ENCODE data around the gene SS18. TPM values are rescaled to one million over a fixed set of nuclear protein-coding genes. Genes with fewer than 3 reads are reported as not detected.

SS18 gene
- total and polyA plus RNA-seq, 2 of the 13 experiments (the other 11 are each of a cell fraction or from before 2014, with no cell fraction given) = 49.2 to 82.7 TPM

DNA sequence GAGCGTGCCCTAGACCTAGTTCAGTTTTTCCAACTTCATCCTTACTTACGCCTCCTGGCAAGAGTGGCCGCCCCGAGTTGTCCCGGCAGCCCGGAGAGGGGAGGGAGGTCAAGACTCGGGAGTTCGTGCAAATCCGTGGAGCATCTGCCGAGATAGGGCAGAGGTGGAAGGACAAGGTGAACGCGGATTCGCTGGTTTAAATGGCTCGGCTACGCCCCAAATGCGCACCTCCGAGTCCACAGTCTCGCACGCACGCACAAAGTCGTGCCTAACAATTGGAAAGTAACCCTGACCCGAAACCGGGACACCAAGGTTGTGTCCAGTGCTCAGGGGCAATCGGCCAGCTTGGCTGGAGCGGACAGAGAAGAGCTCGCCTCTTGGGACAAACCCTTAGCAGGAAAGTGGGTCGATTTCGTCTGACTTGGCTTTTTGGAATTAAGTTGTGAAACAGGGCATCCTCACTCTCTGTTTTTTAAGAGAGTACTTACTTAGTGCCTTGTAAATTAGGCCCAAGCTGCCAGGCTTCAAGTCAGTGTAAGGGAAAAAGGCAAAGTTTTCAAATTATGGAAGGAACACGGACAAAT lies 726 bp upstream of the SS18 start (continued):
- peak; percentile 54; the same call in 1 of the 2 replicates for TF ChIP-seq RFXAP (CRISPR knock-in tag; IDR thresholded peaks at IDR 0.05; ENCODE audit: borderline replicate concordance)
- TF ChIP-seq CENPX (CRISPR knock-in tag; IDR thresholded peaks at IDR 0.05) = no peak
- TF ChIP-seq ZNF782 (CRISPR knock-in tag; IDR thresholded peaks at IDR 0.05; ENCODE audit: borderline replicate concordance) = no peak
- TF ChIP-seq RBM39 (IDR thresholded peaks at IDR 0.05; ENCODE audit: low read depth, low read length, poor library complexity, severe bottlenecking) = no peak
- no peak for TF ChIP-seq HNRNPUL1 (IDR thresholded peaks at IDR 0.05; ENCODE audit: low read depth, low read length)
- TF ChIP-seq, protein P1, sequence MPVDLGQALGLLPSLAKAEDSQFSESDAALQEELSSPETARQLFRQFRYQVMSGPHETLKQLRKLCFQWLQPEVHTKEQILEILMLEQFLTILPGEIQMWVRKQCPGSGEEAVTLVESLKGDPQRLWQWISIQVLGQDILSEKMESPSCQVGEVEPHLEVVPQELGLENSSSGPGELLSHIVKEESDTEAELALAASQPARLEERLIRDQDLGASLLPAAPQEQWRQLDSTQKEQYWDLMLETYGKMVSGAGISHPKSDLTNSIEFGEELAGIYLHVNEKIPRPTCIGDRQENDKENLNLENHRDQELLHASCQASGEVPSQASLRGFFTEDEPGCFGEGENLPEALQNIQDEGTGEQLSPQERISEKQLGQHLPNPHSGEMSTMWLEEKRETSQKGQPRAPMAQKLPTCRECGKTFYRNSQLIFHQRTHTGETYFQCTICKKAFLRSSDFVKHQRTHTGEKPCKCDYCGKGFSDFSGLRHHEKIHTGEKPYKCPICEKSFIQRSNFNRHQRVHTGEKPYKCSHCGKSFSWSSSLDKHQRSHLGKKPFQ (CRISPR knock-in tag; IDR thresholded peaks at IDR 0.05; ENCODE audit: insufficient replicate concordance) = no peak
- TF ChIP-seq, protein P2, sequence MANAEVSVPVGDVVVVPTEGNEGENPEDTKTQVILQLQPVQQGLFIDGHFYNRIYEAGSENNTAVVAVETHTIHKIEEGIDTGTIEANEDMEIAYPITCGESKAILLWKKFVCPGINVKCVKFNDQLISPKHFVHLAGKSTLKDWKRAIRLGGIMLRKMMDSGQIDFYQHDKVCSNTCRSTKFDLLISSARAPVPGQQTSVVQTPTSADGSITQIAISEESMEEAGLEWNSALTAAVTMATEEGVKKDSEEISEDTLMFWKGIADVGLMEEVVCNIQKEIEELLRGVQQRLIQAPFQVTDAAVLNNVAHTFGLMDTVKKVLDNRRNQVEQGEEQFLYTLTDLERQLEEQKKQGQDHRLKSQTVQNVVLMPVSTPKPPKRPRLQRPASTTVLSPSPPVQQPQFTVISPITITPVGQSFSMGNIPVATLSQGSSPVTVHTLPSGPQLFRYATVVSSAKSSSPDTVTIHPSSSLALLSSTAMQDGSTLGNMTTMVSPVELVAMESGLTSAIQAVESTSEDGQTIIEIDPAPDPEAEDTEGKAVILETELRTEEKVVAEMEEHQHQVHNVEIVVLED (CRISPR knock-in tag; IDR thresholded peaks at IDR 0.05; ENCODE audit: borderline replicate concordance) = 0 out of 2 replicates have a peak, but pooled peaks have one; percentile 37
- TF ChIP-seq, protein P3, sequence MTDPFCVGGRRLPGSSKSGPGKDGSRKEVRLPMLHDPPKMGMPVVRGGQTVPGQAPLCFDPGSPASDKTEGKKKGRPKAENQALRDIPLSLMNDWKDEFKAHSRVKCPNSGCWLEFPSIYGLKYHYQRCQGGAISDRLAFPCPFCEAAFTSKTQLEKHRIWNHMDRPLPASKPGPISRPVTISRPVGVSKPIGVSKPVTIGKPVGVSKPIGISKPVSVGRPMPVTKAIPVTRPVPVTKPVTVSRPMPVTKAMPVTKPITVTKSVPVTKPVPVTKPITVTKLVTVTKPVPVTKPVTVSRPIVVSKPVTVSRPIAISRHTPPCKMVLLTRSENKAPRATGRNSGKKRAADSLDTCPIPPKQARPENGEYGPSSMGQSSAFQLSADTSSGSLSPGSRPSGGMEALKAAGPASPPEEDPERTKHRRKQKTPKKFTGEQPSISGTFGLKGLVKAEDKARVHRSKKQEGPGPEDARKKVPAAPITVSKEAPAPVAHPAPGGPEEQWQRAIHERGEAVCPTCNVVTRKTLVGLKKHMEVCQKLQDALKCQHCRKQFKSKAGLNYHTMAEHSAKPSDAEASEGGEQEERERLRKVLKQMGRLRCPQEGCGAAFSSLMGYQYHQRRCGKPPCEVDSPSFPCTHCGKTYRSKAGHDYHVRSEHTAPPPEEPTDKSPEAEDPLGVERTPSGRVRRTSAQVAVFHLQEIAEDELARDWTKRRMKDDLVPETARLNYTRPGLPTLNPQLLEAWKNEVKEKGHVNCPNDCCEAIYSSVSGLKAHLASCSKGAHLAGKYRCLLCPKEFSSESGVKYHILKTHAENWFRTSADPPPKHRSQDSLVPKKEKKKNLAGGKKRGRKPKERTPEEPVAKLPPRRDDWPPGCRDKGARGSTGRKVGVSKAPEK (CRISPR knock-in tag; IDR thresholded peaks at IDR 0.05; ENCODE audit: borderline replicate concordance) = no peak
- TF ChIP-seq NR3C1 (CRISPR knock-in tag; IDR thresholded peaks at IDR 0.05) = no peak
- no peak for TF ChIP-seq ZNF143 (CRISPR knock-in tag; IDR thresholded peaks at IDR 0.05)
- no peak for TF ChIP-seq BCL6 (CRISPR knock-in tag; IDR thresholded peaks at IDR 0.05)
- no peak for TF ChIP-seq ZNF605 (CRISPR knock-in tag; IDR thresholded peaks at IDR 0.05)
- TF ChIP-seq, protein P4, sequence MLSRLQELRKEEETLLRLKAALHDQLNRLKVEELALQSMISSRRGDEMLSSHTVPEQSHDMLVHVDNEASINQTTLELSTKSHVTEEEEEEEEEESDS (CRISPR knock-in tag; IDR thresholded peaks at IDR 0.05; ENCODE audit: borderline replicate concordance) = no peak
- TF ChIP-seq, protein P5, sequence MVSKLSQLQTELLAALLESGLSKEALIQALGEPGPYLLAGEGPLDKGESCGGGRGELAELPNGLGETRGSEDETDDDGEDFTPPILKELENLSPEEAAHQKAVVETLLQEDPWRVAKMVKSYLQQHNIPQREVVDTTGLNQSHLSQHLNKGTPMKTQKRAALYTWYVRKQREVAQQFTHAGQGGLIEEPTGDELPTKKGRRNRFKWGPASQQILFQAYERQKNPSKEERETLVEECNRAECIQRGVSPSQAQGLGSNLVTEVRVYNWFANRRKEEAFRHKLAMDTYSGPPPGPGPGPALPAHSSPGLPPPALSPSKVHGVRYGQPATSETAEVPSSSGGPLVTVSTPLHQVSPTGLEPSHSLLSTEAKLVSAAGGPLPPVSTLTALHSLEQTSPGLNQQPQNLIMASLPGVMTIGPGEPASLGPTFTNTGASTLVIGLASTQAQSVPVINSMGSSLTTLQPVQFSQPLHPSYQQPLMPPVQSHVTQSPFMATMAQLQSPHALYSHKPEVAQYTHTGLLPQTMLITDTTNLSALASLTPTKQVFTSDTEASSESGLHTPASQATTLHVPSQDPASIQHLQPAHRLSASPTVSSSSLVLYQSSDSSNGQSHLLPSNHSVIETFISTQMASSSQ (IDR thresholded peaks at IDR 0.05; ENCODE audit: low read depth) = no peak
- TF ChIP-seq, protein P5 (CRISPR knock-in tag; IDR thresholded peaks at IDR 0.05; ENCODE audit: borderline replicate concordance) = no peak
- no peak for TF ChIP-seq ZNF496 (CRISPR knock-in tag; IDR thresholded peaks at IDR 0.05; ENCODE audit: insufficient replicate concordance)
- no peak for TF ChIP-seq CBX5 (CRISPR knock-in tag; IDR thresholded peaks at IDR 0.05; ENCODE audit: borderline replicate concordance)
- no peak for TF ChIP-seq ZNF12 (CRISPR knock-in tag; IDR thresholded peaks at IDR 0.05)

All from HepG2 (cell line).